A549 treated with CORT108297 at 1 μM for 4 hours (cell line): ENCODE measurements around the gene AJUBA. TPM values are rescaled to one million over a fixed set of nuclear protein-coding genes. Genes with fewer than 3 reads are reported as not detected.

Source experiments
- total RNA-seq: library from RNA; stranded (reverse); fragments of 200-300 nt; extraction: Qiagen RNA extraction; gene quantifications from 5 replicates; pipeline ENCODE4 v1.2.3, GENCODE V29; 2022

Gene AJUBA
- 35.7 to 49.4 TPM (median 39.5 TPM) in 5 replicates for total RNA-seq

GRCh38 chr14:22982477-22983245 is at the start of gene AJUBA:
Gene AJUBA, minus strand, starts transcription at chr14:22982551. Its CDS starts 285 bp downstream, at chr14:22982266.

GRCh38 chr14:23009939-23010726 is 27.8 kb upstream of the AJUBA start, which contains the start of gene C14orf93:
Gene C14orf93, minus strand, starts transcription at chr14:23010143. Its CDS starts 11,120 bp downstream, at chr14:22999023.

GRCh38 chr14:22929104-22929960 is 53.0 kb downstream of the AJUBA start, which contains the start of gene PRMT5:
Gene PRMT5, minus strand, starts transcription at chr14:22929376. Its CDS starts 15 bp downstream, at chr14:22929361.

Other genes starting within 250 kb of the AJUBA start
- 146 to 171 TPM (median 165 TPM) in 5 replicates for gene OXA1L, start 215.9 kb downstream of the AJUBA start, total RNA-seq
- 12.6 to 19.5 TPM (median 15.3 TPM) in 5 replicates for gene SLC7A7, start 167.1 kb downstream of the AJUBA start, total RNA-seq
- gene MRPL52, start 152.7 kb downstream of the AJUBA start, total RNA-seq: 125 to 231 TPM (median 198 TPM) in 5 replicates
- gene MMP14, start 146.0 kb downstream of the AJUBA start, total RNA-seq: 0.51 to 0.69 TPM (median 0.68 TPM) in 5 replicates
- 58.5 to 90.1 TPM (median 82.3 TPM) in 5 replicates for gene LRP10, start 110.8 kb downstream of the AJUBA start, total RNA-seq
- 0.30 to 0.50 TPM (median 0.44 TPM) in 5 replicates for gene REM2, start 99.3 kb downstream of the AJUBA start, total RNA-seq
- gene RBM23, start 63.4 kb downstream of the AJUBA start, total RNA-seq: 62.1 to 70.9 TPM (median 63.9 TPM) in 5 replicates
- gene PRMT5, start 53.2 kb downstream of the AJUBA start, total RNA-seq: 105 to 136 TPM (median 107 TPM) in 5 replicates
- 33.3 to 40.0 TPM (median 36.3 TPM) in 5 replicates for gene HAUS4, start 25.5 kb downstream of the AJUBA start, total RNA-seq
- 2.9 to 3.8 TPM (median 3.7 TPM) in 5 replicates for gene C14orf93, start 27.6 kb upstream of the AJUBA start, total RNA-seq
- 293 to 335 TPM (median 321 TPM) in 5 replicates for gene PSMB5, start 52.3 kb upstream of the AJUBA start, total RNA-seq
- not detected in 5 replicates for gene PSMB11, start 59.7 kb upstream of the AJUBA start, total RNA-seq
- gene CDH24, start 75.0 kb upstream of the AJUBA start, total RNA-seq: 3.0 to 5.9 TPM (median 5.2 TPM) in 5 replicates
- 98.4 to 109 TPM (median 104 TPM) in 5 replicates for gene ACIN1, start 112.6 kb upstream of the AJUBA start, total RNA-seq
- gene C14orf119, start 113.0 kb upstream of the AJUBA start, total RNA-seq: 85.2 to 110 TPM (median 105 TPM) in 5 replicates
- not detected in 5 replicates for gene CIROP, start 122.4 kb upstream of the AJUBA start, total RNA-seq
- not detected in 5 replicates for gene CEBPE, start 136.7 kb upstream of the AJUBA start, total RNA-seq
- 0.47 to 0.73 TPM (median 0.55 TPM) in 5 replicates for gene SLC7A8, start 201.1 kb upstream of the AJUBA start, total RNA-seq